Measurements from ENCODE around the gene SPDEF. TPM values are rescaled to one million over a fixed set of nuclear protein-coding genes. Genes with fewer than 3 reads are reported as not detected.
A peak's percentile ranks its signal among the peaks of the same experiment; 100 is the strongest.

Gene SPDEF
- total and polyA plus RNA-seq, 2 donors from 2014 or later = 0.19 TPM; not detected in 1

GRCh38 chr6:34510299-34510698 lies 45.8 kb downstream of the SPDEF start:
- no peak overlapping the region for H3K27ac ChIP-seq (ENCODE audit: low read depth in 2 of 2, low read length in 2 of 2)
- FAIRE-seq (no peak), DNase-seq (no peak)
- intact Hi-C loops (cut with DNase I) = no loop called here
- no peak overlapping the region for H3K9ac ChIP-seq (ENCODE audit: low read length in 3 of 3)
- no peak overlapping the region for H3K4me3 ChIP-seq (ENCODE audit: low read length in 3 of 3)
- no peaks in the 10 kb centered on the region for H3K4me1 ChIP-seq (ENCODE audit: control insufficient read depth in 2 of 3, insufficient read depth in 2 of 3, low read depth in 1 of 3, low read length in 3 of 3)
- no peaks in the 10 kb centered on the region for H3K27me3 ChIP-seq (ENCODE audit: control insufficient read depth, insufficient read depth, low read length)
- TF ChIP-seq CTCF (IDR thresholded peaks at IDR 0.05; ENCODE audit: borderline replicate concordance, extremely low read depth, insufficient read depth) = no peak
- no peaks in the 10 kb centered on the region for H3K36me3 ChIP-seq (ENCODE audit: control insufficient read depth in 2 of 3, insufficient read depth in 3 of 3, low read length in 3 of 3)
- H3K9me3 ChIP-seq (ENCODE audit: control insufficient read depth in 2 of 3, insufficient read depth in 1 of 3, low read length in 3 of 3) = peaks cover 0 to 3% (median 0%) of the 10 kb centered on the region in 3 donors

- TF ChIP-seq CTCF (IDR thresholded peaks at IDR 0.05; ENCODE audit: borderline replicate concordance, extremely low read depth, insufficient read depth) = no peak
- no peak for DNase-seq
- H3K36me3 ChIP-seq (ENCODE audit: control insufficient read depth in 2 of 3, insufficient read depth in 3 of 3, low read length in 3 of 3) = no peaks in the 10 kb centered on the region
- H3K4me3 ChIP-seq (ENCODE audit: low read length in 3 of 3) = no peak overlapping the region
- intact Hi-C loops (cut with DNase I) = no loop called here
- no peaks in the 10 kb centered on the region for H3K27me3 ChIP-seq (ENCODE audit: control insufficient read depth, insufficient read depth, low read length)
- no peaks in the 10 kb centered on the region for H3K4me1 ChIP-seq (ENCODE audit: control insufficient read depth in 2 of 3, insufficient read depth in 2 of 3, low read depth in 1 of 3, low read length in 3 of 3)
- H3K9ac ChIP-seq (ENCODE audit: low read length in 3 of 3) = no peak overlapping the region
- H3K9me3 ChIP-seq (ENCODE audit: control insufficient read depth in 2 of 3, insufficient read depth in 1 of 3, low read length in 3 of 3) = peaks cover 0 to 3% (median 0%) of the 10 kb centered on the region in 3 donors
- no peak overlapping the region for H3K27ac ChIP-seq (ENCODE audit: low read depth in 2 of 2, low read length in 2 of 2)
- peak; percentile 37 for FAIRE-seq
These were observed 46.3 kb downstream of the SPDEF start for GRCh38 chr6:34509782-34510181.

GRCh38 chr6:34508425-34508824 lies 47.7 kb downstream of the SPDEF start:
- Histone ChIP-seq H3K27me3 (ENCODE audit: control insufficient read depth, insufficient read depth, low read length) (no peaks in the 10 kb centered on the region), H3K27ac (ENCODE audit: low read depth in 2 of 2, low read length in 2 of 2) (no peak overlapping the region), H3K36me3 (ENCODE audit: control insufficient read depth in 2 of 3, insufficient read depth in 3 of 3, low read length in 3 of 3) (no peaks in the 10 kb centered on the region), H3K4me1 (ENCODE audit: control insufficient read depth in 2 of 3, insufficient read depth in 2 of 3, low read depth in 1 of 3, low read length in 3 of 3) (no peaks in the 10 kb centered on the region), H3K9me3 (ENCODE audit: control insufficient read depth in 2 of 3, insufficient read depth in 1 of 3, low read length in 3 of 3) (peaks cover 0 to 3% (median 0%) of the 10 kb centered on the region in 3 donors), H3K4me3 (ENCODE audit: low read length in 3 of 3) (no peak overlapping the region), H3K9ac (ENCODE audit: low read length in 3 of 3) (no peak overlapping the region)
- intact Hi-C loops (cut with DNase I) = no loop called here
- DNase-seq (no peak), FAIRE-seq (no peak)
- TF ChIP-seq CTCF (IDR thresholded peaks at IDR 0.05; ENCODE audit: borderline replicate concordance, extremely low read depth, insufficient read depth) = no peak

- Histone ChIP-seq H3K9me3 (ENCODE audit: control insufficient read depth in 2 of 3, insufficient read depth in 1 of 3, low read length in 3 of 3) (peaks cover 0 to 3% (median 0%) of the 10 kb centered on the region in 3 donors), H3K4me1 (ENCODE audit: control insufficient read depth in 2 of 3, insufficient read depth in 2 of 3, low read depth in 1 of 3, low read length in 3 of 3) (no peaks in the 10 kb centered on the region), H3K27ac (ENCODE audit: low read depth in 2 of 2, low read length in 2 of 2) (no peak overlapping the region), H3K4me3 (ENCODE audit: low read length in 3 of 3) (no peak overlapping the region), H3K36me3 (ENCODE audit: control insufficient read depth in 2 of 3, insufficient read depth in 3 of 3, low read length in 3 of 3) (no peaks in the 10 kb centered on the region), H3K9ac (ENCODE audit: low read length in 3 of 3) (no peak overlapping the region), H3K27me3 (ENCODE audit: control insufficient read depth, insufficient read depth, low read length) (no peaks in the 10 kb centered on the region)
- no peak for FAIRE-seq
- intact Hi-C loops (cut with DNase I) = no loop called here
- peak in 1 of 5 donors; percentile 37 for DNase-seq
- TF ChIP-seq CTCF (IDR thresholded peaks at IDR 0.05; ENCODE audit: borderline replicate concordance, extremely low read depth, insufficient read depth) = no peak
These were observed 49.4 kb downstream of the SPDEF start for GRCh38 chr6:34506718-34507117.

All from kidney (tissue), 14 donors.